Peyer's patch (tissue), 4 donors: ENCODE results near the gene RPRD2.

Experiments
- CTCF ChIP-seq, 6 experiments: fragments of 450-650 bp in 4 of 6; fragments of 200-600 bp in 2 of 6; sonication (generic) in 1 of 6; IDR thresholded peaks; one replicate each; pipeline ENCODE4 v1.5.1; 2017 to 2019; ENCODE audit warnings: antibody characterized with exemption in 6 of 6, mild to moderate bottlenecking in 3 of 6, moderate library complexity in 1 of 6
- POLR2A ChIP-seq, 2 donors: fragments of 450-650 bp; IDR thresholded peaks; one replicate each; pipeline ENCODE4 v1.5.1; 2017; ENCODE audit warnings: antibody characterized with exemption in 2 of 2, mild to moderate bottlenecking in 2 of 2, moderate library complexity in 2 of 2

- TF ChIP-seq CTCF (IDR thresholded peaks at IDR 0.05) (peak in 2 of 6 experiments; percentile 17 to 25), POLR2A (IDR thresholded peaks at IDR 0.05) (peak in 1 of 2 donors; percentile 32)
These were observed 470 bp downstream of the RPRD2 start for GRCh38 chr1:150364231-150365003.
